ENCODE results near the gene PRKCH.

GRCh38 chr14:61365667-61366212 is 44.4 kb downstream of the PRKCH start:
- TF ChIP-seq EZH2 (IDR thresholded peaks at IDR 0.05; ENCODE audit: insufficient read depth, poor library complexity, severe bottlenecking) (no peak), EZH2phosphoT487 (IDR thresholded peaks at IDR 0.05; ENCODE audit: insufficient read depth, low read depth) (no peak)

All from GM23248 (cell line).